Astrocyte of the spinal cord (primary cell): ENCODE measurements around the gene GAS6.

ENCODE experiments used
- DNase-seq: peaks from one replicate; pipeline ENCODE4 v3.0.0; 2011; ENCODE audit warnings: low read depth, low spot score
- H3K4me3 ChIP-seq: 2 replicates; pipeline ENCODE4 v1.5.1; 2011; ENCODE audit warnings: low read depth, mild to moderate bottlenecking, low read length, moderate library complexity
- in situ Hi-C: cut with HindIII; loops from 2 replicates; pipeline ENCODE4 v1.10.0; 2017; ENCODE audit warnings: low sequenced_read_pairs
- TF ChIP-seq, protein P1 (sequence below): IDR thresholded peaks from 2 replicates; pipeline ENCODE4 v1.5.1; 2012; ENCODE audit warnings: low read depth, mild to moderate bottlenecking, low read length, inconsistent platforms

Gene GAS6

GRCh38 chr13:113883314-113883811, 19.5 kb upstream of the GAS6 start:
- H3K4me3 ChIP-seq, result no peak overlapping the region
- no peak for DNase-seq
- in situ Hi-C loops, result no loop called here
- TF ChIP-seq, protein P1, sequence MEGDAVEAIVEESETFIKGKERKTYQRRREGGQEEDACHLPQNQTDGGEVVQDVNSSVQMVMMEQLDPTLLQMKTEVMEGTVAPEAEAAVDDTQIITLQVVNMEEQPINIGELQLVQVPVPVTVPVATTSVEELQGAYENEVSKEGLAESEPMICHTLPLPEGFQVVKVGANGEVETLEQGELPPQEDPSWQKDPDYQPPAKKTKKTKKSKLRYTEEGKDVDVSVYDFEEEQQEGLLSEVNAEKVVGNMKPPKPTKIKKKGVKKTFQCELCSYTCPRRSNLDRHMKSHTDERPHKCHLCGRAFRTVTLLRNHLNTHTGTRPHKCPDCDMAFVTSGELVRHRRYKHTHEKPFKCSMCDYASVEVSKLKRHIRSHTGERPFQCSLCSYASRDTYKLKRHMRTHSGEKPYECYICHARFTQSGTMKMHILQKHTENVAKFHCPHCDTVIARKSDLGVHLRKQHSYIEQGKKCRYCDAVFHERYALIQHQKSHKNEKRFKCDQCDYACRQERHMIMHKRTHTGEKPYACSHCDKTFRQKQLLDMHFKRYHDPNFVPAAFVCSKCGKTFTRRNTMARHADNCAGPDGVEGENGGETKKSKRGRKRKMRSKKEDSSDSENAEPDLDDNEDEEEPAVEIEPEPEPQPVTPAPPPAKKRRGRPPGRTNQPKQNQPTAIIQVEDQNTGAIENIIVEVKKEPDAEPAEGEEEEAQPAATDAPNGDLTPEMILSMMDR, result no peak

DNA sequence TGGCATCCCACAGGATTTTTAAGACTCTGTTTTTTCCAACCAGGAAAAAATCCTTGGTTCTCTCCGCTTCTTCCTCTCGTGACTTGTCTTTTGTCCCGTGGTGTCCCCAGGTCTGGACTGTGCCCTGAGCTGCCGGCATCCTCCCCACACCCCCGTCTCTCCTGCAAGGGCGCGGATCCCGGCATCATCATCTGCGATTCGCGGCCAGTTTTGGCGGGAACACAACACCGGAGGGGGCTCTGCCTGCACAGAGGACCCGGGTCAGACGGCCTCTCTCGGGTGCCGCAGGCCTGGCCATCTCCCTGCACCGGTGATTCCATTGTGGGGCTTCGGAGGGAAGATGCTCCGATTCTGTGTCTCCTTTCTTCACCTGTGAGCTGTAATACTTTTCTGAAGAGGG, 18.8 kb upstream of the GAS6 start:
- in situ Hi-C loops, result no loop called here
- no peak for DNase-seq
- TF ChIP-seq, protein P1, result no peak
- no peak overlapping the region for H3K4me3 ChIP-seq

DNA sequence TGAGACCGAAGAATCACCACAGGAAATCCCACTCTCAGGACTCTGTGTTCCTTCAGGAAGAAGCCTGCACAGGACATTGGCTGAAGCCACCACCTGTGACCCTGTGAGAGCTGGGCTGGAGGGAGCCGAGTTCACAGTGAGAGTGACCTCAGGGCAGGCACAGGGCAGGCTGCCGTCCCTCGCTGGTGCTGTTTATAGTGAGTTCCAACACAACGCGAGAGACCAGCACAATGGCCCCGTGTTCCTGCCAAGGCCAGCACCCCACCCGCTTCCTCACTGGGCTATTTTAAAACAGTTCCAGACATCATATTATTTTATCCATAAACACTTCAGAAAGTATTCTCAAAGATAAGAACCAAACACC, 18.4 kb upstream of the GAS6 start:
- TF ChIP-seq, protein P1, result no peak

DNA sequence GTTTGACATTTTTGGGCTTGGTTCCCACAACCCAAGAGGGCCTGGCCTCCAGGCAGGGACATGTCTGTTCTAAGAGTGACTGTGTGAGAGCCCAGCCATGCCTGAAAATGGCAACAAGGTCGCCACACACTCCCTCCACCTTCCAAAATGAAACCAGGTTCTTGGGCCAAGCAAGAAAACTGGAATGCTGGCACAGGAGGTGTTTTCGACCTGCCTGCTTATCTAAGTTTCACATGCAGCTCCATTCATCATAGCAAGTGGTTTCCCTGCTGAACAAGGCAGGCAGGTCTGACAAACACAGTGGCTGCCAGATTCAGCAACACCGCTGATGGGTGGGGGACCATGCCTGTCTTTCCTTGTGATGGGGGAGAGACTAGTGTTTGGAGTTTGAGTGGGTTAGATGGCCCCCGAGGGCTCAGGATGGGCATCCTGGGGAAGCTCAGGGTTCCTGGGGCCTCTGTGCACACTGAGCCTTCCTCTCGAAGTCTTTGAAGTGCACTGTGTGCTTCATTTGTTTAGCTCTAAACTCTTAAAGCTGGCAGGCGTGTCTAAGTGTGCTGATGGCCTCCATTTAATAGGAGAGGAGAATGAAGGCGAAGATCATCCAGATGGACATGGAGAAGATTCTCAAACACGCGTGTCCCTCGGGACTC, 17.9 kb upstream of the GAS6 start:
- in situ Hi-C loops, result no loop called here
- H3K4me3 ChIP-seq, result no peak overlapping the region
- DNase-seq, result no peak
- TF ChIP-seq, protein P1, result no peak

More for the DNA sequence above, 18.4 kb upstream of the GAS6 start:
- no peak overlapping the region for H3K4me3 ChIP-seq
- no peak for DNase-seq
- in situ Hi-C loops, result no loop called here

- in situ Hi-C loops, result no loop called here
- H3K4me3 ChIP-seq, result no peak overlapping the region
- TF ChIP-seq, protein P1, result no peak
- no peak for DNase-seq
These were observed 17.1 kb upstream of the GAS6 start for GRCh38 chr13:113880651-113881611.

- no peak overlapping the region for H3K4me3 ChIP-seq
- in situ Hi-C loops, result no loop called here
- no peak for DNase-seq
- TF ChIP-seq, protein P1, result no peak
These were observed 15.9 kb upstream of the GAS6 start for GRCh38 chr13:113879494-113880360.
